Naive B cell (primary cell): ENCODE measurements around the gene INPP5E. TPM values are rescaled to one million over a fixed set of nuclear protein-coding genes. Genes with fewer than 3 reads are reported as not detected.
"Not testable (repeated sequence)": the region's sequence is repeated elsewhere in the genome, so short reads cannot be mapped to it uniquely, and the experiment has no call there.

Source experiments
- ATAC-seq, 2 donors: fragments of 150-1000 bp; cut with Tn5 transposase; 2 replicates each; pipeline ENCODE4 v1.10.0; 2021; ENCODE audit warnings: low read depth in 2 of 2, mild to moderate bottlenecking in 2 of 2, moderate library complexity in 2 of 2
- DNase-seq: peaks from one replicate; pipeline ENCODE4 v3.0.0; 2022
- H3K27ac Mint-ChIP-seq, 6 donors: one replicate each; pipeline ENCODE4 v1.8.0; 2020 to 2022; ENCODE audit warnings: mild to moderate bottlenecking in 6 of 6, mixed read lengths in 6 of 6, moderate library complexity in 5 of 6, inconsistent platforms in 2 of 6
- H3K27me3 Mint-ChIP-seq, 3 donors: one replicate each; pipeline ENCODE4 v1.8.0; 2021 to 2022; ENCODE audit warnings: mixed read lengths in 3 of 3, mild to moderate bottlenecking in 1 of 3
- H3K36me3 Mint-ChIP-seq, 2 donors: one replicate each; pipeline ENCODE4 v1.8.0; 2020 to 2022; ENCODE audit warnings: mixed read lengths in 2 of 2, inconsistent platforms in 1 of 2, mild to moderate bottlenecking in 1 of 2
- H3K4me1 Mint-ChIP-seq, 3 donors: one replicate each; pipeline ENCODE4 v1.8.0; 2020 to 2022; ENCODE audit warnings: mixed read lengths in 3 of 3, inconsistent platforms in 1 of 3, mild to moderate bottlenecking in 1 of 3, moderate library complexity in 1 of 3
- H3K4me3 Mint-ChIP-seq, 8 donors: one replicate each; pipeline ENCODE4 v1.8.0; 2020 to 2022; ENCODE audit warnings: mild to moderate bottlenecking in 8 of 8, mixed read lengths in 8 of 8, moderate library complexity in 8 of 8, inconsistent platforms in 2 of 8
- H3K9me3 Mint-ChIP-seq, 7 donors: one replicate each; pipeline ENCODE4 v1.8.0; 2020 to 2022; ENCODE audit warnings: mixed read lengths in 7 of 7, mild to moderate bottlenecking in 5 of 7, inconsistent platforms in 2 of 7, moderate library complexity in 1 of 7
- polyA plus RNA-seq, 6 donors: library from polyadenylated mRNA; unstranded; fragments of 300-500 nt; fragmentation: Illumina TruSeq; gene quantifications; one replicate each; pipeline ENCODE4 v1.2.3, GENCODE V29; 2021; ENCODE audit warnings: low read depth in 6 of 6

Gene INPP5E
- polyA plus RNA-seq, 6 donors from 2014 or later: 0.61 to 6.8 (median 3.2) TPM

DNA sequence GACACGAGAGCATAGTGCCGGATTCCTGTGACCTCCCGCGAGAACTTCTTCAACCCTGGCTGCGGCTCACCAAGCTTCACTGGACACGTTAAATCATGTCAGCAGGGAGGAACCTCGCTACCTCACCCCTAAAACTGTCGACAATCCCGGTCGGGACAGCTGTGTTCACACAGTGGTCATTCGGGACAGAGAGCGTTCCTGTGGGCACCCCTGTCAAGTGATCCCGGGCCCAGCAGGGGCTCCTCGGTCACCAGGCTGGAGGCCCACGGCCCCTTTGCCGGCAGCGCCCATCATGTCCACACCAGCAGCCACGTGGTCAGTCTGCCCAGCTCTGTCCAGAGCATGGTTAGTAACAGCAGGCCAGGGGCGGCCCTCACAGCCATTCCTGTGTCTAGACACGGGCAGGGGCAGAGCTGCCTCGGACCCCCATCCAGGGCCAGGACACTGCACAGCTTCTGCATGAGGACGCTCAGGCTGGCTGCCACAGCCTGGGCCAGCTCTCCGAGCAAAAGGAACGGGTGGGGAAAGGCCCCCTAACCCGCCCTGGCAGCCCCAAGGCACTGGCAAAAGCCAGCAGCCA, 3.5 kb downstream of the INPP5E start:
- peak overlapping the region in 2 of 6 donors; percentile 52 to 76 for H3K27ac Mint-ChIP-seq
- no peak for DNase-seq
- no peaks in the 10 kb centered on the region for H3K9me3 Mint-ChIP-seq
- no peak for ATAC-seq
- peaks cover 12 to 25% (median 22%) of the 10 kb centered on the region in 3 donors for H3K4me1 Mint-ChIP-seq
- H3K36me3 Mint-ChIP-seq: no peaks in the 10 kb centered on the region
- H3K4me3 Mint-ChIP-seq: peak overlapping the region in 5 of 8 donors; percentile 5 to 92 (median 64)
- no peaks in the 10 kb centered on the region for H3K27me3 Mint-ChIP-seq

DNA sequence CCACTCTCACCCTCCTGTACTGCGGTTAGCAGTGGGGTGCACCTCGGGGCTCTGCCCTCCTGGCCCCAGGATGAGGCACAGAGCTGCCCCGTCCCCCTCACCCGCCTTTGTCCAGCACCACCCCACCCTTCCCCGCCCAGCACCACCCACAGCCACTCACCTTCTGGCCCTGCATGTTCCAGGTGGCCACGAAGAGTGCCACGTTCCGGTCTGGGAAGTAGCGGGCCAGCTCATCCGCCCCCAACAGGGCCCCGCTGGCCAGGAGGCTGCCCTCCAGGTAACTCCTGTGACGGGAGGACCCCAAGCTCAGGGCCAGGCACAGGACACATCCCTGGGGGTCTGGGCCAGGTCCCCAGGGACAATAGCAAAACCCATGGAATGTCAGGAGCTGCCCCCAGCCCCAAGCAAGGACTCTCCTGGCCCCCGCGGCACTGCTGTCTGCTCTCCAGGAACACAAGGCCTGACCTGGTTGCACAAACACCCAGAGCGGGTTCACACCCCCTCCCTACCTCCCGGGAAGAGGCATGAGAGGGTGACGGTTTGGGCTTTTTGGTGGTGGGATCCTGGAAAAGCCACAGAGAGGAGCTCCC, 5.0 kb downstream of the INPP5E start:
- Mint-ChIP-seq H3K27ac (no peak overlapping the region), H3K4me1 (peaks cover 12 to 25% (median 22%) of the 10 kb centered on the region in 3 donors), H3K4me3 (no peak overlapping the region), H3K9me3 (no peaks in the 10 kb centered on the region), H3K27me3 (no peaks in the 10 kb centered on the region), H3K36me3 (no peaks in the 10 kb centered on the region)
- DNase-seq (no peak), ATAC-seq (no peak)

DNA sequence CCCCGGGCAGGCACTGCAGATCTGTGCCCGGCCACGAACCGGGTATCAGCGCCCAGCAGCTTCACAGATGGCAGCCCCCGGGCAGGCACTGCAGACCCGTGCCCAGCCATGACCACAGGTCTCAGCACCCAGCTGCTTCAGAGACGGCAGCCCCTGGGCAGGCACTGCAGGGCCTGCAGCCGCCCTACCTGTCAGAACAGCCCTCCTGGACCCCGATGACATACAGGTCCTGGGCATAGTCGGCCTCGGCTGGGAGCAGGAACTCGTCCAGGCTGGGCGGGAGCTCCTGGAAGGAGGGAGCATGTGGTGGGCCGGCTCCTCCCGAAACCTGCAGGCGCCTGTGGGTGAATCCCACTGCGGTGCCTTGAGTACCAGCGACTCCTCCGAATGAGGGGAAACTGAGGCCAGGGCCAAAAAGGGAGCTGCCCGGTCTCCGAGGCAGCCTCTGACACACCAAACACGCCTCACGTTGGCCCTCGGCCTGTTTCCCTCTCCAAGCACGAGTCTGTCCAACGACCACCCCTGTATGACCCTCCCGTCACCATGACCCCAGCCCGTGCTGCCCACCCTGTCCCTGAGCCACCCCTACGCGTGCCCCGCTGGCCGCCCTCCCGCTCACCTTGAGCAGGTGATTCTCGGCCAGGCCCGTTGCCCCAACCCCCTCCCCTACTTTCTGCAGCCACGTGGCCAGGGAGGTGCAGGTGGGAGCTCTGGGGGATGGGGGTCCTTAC, 5.6 kb downstream of the INPP5E start:
- H3K36me3 Mint-ChIP-seq: no peaks in the 10 kb centered on the region
- no peak overlapping the region for H3K4me3 Mint-ChIP-seq
- no peak overlapping the region for H3K27ac Mint-ChIP-seq
- no peaks in the 10 kb centered on the region for H3K9me3 Mint-ChIP-seq
- ATAC-seq: no peak
- H3K4me1 Mint-ChIP-seq: peaks cover 12 to 25% (median 22%) of the 10 kb centered on the region in 3 donors
- no peaks in the 10 kb centered on the region for H3K27me3 Mint-ChIP-seq
- no peak for DNase-seq

DNA sequence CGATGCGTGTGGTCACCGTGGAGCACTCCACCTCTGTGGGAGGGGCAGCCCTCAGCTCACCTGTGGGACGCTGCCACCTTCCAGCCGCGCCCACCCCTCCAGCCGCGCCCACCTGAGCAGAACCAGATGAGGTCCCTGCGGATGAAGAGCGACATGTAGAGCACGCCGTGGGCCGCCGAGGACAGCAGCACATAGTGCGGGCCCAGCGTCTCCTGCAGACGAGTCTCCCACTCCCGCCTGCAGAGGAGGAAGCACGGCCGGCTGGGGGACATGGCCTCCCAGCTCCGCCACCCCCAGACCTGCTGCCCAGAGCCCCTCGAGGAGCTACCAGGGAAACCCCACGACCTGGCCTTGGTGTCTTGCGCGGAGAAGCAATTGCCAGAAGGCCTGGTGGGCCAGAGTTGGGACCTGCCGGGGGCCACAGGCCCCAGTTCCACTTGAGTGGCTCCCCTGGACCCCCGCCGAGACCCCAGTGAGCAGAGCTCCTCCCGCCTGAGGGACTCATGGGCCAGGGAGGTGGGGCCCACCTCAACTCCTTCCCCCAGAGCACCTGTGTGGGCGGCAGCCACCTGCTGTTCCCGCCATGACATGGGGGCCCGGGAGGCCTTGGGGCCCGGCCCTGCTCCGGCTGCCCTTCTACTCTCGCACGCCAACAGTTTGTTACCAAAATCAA, 6.5 kb downstream of the INPP5E start:
- ATAC-seq: no peak
- H3K4me3 Mint-ChIP-seq: no peak overlapping the region
- no peak overlapping the region for H3K27ac Mint-ChIP-seq
- no peak for DNase-seq
- H3K36me3 Mint-ChIP-seq: no peaks in the 10 kb centered on the region
- no peaks in the 10 kb centered on the region for H3K9me3 Mint-ChIP-seq
- no peaks in the 10 kb centered on the region for H3K27me3 Mint-ChIP-seq
- H3K4me1 Mint-ChIP-seq: peaks cover 12 to 22% (median 18%) of the 10 kb centered on the region in 3 donors

- ATAC-seq: no peak
- H3K9me3 Mint-ChIP-seq: no peaks in the 10 kb centered on the region
- H3K4me3 Mint-ChIP-seq: no peak overlapping the region
- DNase-seq: no peak
- H3K36me3 Mint-ChIP-seq: no peaks in the 10 kb centered on the region
- H3K4me1 Mint-ChIP-seq: peaks cover 11 to 16% (median 12%) of the 10 kb centered on the region in 3 donors
- H3K27me3 Mint-ChIP-seq: no peaks in the 10 kb centered on the region
- no peak overlapping the region for H3K27ac Mint-ChIP-seq
Observed at GRCh38 chr9:136432591-136432990, 7.1 kb downstream of the INPP5E start.

DNA sequence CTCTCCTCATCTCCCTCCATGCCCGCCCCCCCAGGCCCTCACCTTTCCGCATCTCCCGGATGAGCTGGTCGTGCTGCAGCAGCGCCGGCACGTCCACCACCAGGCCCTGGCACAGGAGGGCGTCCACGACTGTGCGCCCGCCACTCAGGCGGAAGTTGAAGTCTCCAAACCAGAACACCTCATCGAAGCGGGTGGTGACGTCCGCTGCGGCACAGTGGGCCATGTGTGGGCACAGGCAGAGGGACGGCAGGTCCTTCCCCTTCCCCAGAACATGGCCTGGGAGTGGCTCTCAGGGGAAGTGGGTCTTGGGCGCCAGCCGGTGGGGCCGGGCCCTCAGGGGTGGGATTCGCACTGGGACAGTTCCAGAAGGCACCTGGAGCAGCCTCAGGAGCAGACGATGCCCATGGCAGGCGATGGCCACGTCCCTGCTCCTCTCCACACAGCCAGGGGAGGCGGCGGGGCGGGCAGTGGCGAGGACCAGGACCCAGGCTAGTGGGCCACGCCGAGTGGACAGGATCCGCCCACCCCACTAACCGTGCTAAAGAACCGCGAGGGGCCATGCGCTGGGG, 7.8 kb downstream of the INPP5E start:
- Mint-ChIP-seq H3K27ac (no peak overlapping the region), H3K9me3 (no peaks in the 10 kb centered on the region), H3K4me3 (no peak overlapping the region), H3K27me3 (no peaks in the 10 kb centered on the region), H3K4me1 (peaks cover 5 to 9% (median 5%) of the 10 kb centered on the region in 3 donors), H3K36me3 (no peaks in the 10 kb centered on the region)
- DNase-seq (no peak), ATAC-seq (no peak)

GRCh38 chr9:136430588-136431234, 8.9 kb downstream of the INPP5E start:
- DNase-seq (no peak), ATAC-seq (no peak)
- no peaks in the 10 kb centered on the region for H3K9me3 Mint-ChIP-seq
- H3K4me3 Mint-ChIP-seq: no peak overlapping the region
- peaks cover 0 to under 1% (median under 1%) of the 10 kb centered on the region in 3 donors for H3K4me1 Mint-ChIP-seq
- H3K27me3 Mint-ChIP-seq: no peaks in the 10 kb centered on the region
- H3K36me3 Mint-ChIP-seq: no peaks in the 10 kb centered on the region
- no peak overlapping the region for H3K27ac Mint-ChIP-seq

DNA sequence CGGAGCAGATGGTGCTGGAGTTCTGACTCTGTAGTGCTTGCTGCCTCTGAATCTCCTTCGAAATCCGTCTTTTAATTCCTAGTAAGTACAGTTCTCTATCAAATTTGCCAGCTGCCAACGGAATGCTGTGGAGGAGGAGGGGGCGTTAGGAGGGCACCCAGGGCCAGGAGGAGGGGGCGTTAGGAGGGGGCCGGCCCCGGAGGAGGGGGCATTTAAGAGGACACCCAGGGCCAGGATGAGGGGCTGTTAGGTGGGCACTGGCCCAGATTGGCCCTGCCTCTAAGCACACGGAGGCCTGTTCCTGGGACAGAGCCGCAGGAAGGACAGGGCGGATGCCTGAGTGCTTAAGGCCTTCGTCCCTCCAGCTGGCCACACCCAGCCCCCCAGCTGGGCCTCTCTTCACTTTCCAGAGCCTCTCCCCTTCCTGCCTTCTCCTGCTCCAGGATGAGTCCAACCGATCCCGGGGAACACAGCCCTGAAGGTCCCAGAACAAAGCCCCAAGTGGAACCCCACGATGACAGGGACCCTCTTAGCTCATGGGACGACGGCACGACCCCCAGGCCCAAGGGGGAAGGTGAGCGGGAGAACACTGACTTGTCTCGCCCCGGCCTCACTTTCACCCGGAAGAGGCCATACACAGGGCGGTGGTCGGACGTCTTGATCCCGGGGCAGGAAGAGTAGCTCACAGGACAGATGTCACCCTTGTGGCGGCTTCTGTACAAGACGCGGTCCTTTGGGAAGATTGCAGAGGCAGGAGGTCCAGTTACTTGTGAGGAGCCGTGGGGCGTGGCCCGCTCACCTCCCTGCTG, 9.8 kb downstream of the INPP5E start:
- no peak overlapping the region for H3K4me3 Mint-ChIP-seq
- H3K27me3 Mint-ChIP-seq: no peaks in the 10 kb centered on the region
- no peaks in the 10 kb centered on the region for H3K4me1 Mint-ChIP-seq
- H3K36me3 Mint-ChIP-seq: no peaks in the 10 kb centered on the region
- no peaks in the 10 kb centered on the region for H3K9me3 Mint-ChIP-seq
- no peak overlapping the region for H3K27ac Mint-ChIP-seq
- no peak for DNase-seq
- ATAC-seq: no peak

DNA sequence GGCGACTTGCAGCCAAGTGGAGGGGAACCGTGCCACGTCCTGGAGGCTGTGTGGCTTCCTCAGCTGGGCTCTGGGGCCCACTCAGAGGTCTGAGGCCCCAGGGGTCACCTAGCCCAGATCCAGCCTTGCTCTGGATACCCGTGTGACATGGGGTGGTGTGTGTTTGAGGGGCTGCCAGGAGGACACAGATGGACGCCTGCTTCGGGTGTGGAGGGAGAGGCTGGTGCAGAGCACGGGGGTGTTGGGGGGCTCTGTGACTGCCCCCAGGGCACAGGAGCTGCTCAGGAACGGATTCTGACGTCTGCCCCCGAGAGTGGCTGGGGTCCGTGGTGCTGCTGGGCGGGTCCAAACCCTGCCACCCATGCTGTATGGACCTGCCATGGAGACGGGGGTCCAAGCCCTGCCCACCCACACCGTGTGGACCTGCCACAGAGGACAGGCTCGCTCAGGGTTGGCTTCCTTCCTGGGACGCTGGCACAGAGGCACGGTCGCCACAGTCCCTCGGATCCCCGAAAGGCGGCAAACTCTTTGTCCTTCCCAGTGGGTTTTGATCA, 10.5 kb downstream of the INPP5E start:
- H3K4me3 Mint-ChIP-seq: no peak overlapping the region
- H3K9me3 Mint-ChIP-seq: no peaks in the 10 kb centered on the region
- no peaks in the 10 kb centered on the region for H3K36me3 Mint-ChIP-seq
- no peaks in the 10 kb centered on the region for H3K27me3 Mint-ChIP-seq
- no peak for ATAC-seq
- no peak for DNase-seq
- H3K4me1 Mint-ChIP-seq: no peaks in the 10 kb centered on the region
- H3K27ac Mint-ChIP-seq: no peak overlapping the region

GRCh38 chr9:136426787-136427186, 12.9 kb downstream of the INPP5E start:
- H3K36me3 Mint-ChIP-seq: no peaks in the 10 kb centered on the region
- H3K4me3 Mint-ChIP-seq: no peak overlapping the region
- no peaks in the 10 kb centered on the region for H3K4me1 Mint-ChIP-seq
- ATAC-seq: no peak
- H3K27me3 Mint-ChIP-seq: no peaks in the 10 kb centered on the region
- H3K9me3 Mint-ChIP-seq: no peaks in the 10 kb centered on the region
- peak overlapping the region in 2 of 6 donors; percentile 75 to 79 for H3K27ac Mint-ChIP-seq
- DNase-seq: no peak

DNA sequence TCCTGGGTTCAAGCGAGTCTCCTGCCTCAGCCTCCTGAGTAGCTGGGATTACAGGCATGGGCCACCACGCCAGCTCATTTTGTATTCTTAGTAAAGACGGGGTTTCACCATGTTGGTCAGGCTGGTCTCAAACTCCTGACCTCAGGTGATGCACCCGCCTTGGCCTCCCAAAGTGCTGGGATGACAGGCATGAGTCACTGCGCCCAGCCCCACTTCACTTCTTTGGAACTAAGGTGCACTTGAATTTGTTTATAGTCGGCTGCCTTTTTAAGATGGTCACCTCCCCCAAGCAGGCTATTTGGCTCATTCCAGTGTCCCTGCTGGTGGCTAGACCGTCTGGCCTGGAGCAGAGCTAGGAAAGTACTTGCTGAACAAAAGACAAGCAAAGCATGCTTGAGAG, 14.3 kb downstream of the INPP5E start:
- not testable (repeated sequence) for DNase-seq, ATAC-seq, H3K27me3 Mint-ChIP-seq, H3K4me1 Mint-ChIP-seq, H3K9me3 Mint-ChIP-seq, H3K36me3 Mint-ChIP-seq
- peak overlapping the region in 4 of 6 donors; percentile 34 to 84 (median 70) for H3K27ac Mint-ChIP-seq
- peak overlapping the region in 2 of 8 donors; percentile 22 for H3K4me3 Mint-ChIP-seq

- H3K4me1 Mint-ChIP-seq: no peaks in the 10 kb centered on the region
- H3K27ac Mint-ChIP-seq: peak overlapping the region in 1 of 6 donors; percentile 28
- H3K4me3 Mint-ChIP-seq: peak overlapping the region in 2 of 8 donors; percentile 22
- ATAC-seq (no peak), DNase-seq (no peak)
- no peaks in the 10 kb centered on the region for H3K27me3 Mint-ChIP-seq
- no peaks in the 10 kb centered on the region for H3K9me3 Mint-ChIP-seq
- no peaks in the 10 kb centered on the region for H3K36me3 Mint-ChIP-seq
Observed at GRCh38 chr9:136424750-136425362, 14.8 kb downstream of the INPP5E start.
